ENCODE results near the gene EFNA4. TPM values are rescaled to one million over a fixed set of nuclear protein-coding genes. Genes with fewer than 3 reads are reported as not detected.

Gene EFNA4, protein sequence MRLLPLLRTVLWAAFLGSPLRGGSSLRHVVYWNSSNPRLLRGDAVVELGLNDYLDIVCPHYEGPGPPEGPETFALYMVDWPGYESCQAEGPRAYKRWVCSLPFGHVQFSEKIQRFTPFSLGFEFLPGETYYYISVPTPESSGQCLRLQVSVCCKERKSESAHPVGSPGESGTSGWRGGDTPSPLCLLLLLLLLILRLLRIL
- total RNA-seq (2014; rRNA removed; shearing (Covaris generic)): 12.7 and 13.9 TPM in 2 replicates
- polyA plus RNA-seq (2015; cell fraction: cytosol; rRNA removed): 9.2 and 9.3 TPM in 2 replicates
- 5.1 and 12.7 TPM in 2 replicates for polyA plus RNA-seq (2015; cell fraction: nucleus; rRNA removed)

DNA sequence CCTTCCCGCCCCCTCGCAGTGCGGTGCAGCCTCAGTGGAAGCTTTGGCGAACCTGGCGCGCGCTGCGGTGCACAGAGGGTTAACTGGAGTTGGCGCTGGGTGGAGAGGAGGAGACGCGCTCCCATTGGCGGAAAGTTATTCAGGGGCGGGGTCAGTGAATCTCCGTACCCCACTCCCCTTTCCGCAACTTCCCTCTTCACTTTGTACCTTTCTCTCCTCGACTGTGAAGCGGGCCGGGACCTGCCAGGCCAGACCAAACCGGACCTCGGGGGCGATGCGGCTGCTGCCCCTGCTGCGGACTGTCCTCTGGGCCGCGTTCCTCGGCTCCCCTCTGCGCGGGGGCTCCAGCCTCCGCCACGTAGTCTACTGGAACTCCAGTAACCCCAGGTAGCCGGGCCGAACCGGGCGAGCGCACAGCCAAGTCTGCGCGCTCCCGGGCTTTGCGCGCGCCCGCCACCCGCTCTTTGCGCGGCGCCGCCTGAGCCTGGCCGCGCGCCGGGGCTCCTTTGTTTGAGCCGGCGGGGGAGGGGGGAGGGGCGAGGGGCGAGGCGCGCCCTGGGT lies at the start of gene EFNA4:
EFNA4 (plus strand) TSS at position 191 of the 561 bp plus-strand sequence; CDS start at position 275, 84 bp downstream.
- peak; percentile 93 for DNase-seq (ENCODE audit: low read depth, low spot score)
- in situ Hi-C loops (cut with HindIII; ENCODE audit: low pct_unique_long_range_greater_than_20kb, low sequenced_read_pairs): no loop called here

DNA sequence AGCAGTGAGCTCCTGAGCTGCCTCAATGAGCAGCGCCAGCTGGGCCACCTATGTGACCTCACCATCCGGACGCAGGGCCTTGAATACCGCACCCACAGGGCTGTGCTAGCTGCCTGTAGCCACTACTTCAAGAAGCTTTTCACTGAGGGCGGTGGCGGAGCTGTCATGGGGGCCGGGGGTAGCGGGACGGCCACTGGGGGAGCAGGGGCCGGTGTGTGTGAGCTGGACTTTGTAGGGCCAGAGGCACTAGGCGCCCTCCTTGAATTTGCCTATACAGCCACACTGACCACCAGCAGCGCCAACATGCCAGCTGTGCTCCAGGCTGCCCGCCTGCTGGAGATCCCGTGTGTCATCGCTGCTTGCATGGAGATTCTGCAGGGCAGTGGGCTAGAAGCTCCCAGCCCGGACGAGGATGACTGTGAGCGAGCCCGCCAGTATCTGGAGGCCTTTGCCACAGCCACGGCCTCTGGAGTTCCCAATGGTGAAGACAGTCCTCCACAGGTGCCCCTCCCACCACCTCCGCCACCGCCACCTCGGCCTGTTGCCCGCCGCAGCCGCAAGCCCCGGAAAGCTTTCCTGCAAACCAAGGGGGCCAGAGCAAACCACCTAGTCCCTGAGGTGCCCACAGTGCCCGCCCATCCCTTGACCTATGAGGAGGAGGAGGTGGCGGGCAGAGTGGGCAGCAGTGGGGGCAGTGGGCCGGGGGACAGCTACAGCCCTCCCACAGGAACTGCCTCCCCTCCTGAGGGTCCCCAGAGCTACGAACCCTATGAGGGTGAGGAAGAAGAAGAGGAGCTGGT lies 48.6 kb upstream of the EFNA4 start:
- DNase-seq (ENCODE audit: low read depth, low spot score): no peak
- in situ Hi-C loops (cut with HindIII; ENCODE audit: low pct_unique_long_range_greater_than_20kb, low sequenced_read_pairs): no loop called here

GRCh38 chr1:155015527-155016230 lies 47.9 kb upstream of the EFNA4 start:
- in situ Hi-C loops (cut with HindIII; ENCODE audit: low pct_unique_long_range_greater_than_20kb, low sequenced_read_pairs): no loop called here

GRCh38 chr1:155016231-155016831 lies 47.2 kb upstream of the EFNA4 start:
- in situ Hi-C loops (cut with HindIII; ENCODE audit: low pct_unique_long_range_greater_than_20kb, low sequenced_read_pairs): no loop called here
- no peak for DNase-seq (ENCODE audit: low read depth, low spot score)

More at GRCh38 chr1:155015527-155016230, 47.9 kb upstream of the EFNA4 start:
- no peak for DNase-seq (ENCODE audit: low read depth, low spot score)

DNA sequence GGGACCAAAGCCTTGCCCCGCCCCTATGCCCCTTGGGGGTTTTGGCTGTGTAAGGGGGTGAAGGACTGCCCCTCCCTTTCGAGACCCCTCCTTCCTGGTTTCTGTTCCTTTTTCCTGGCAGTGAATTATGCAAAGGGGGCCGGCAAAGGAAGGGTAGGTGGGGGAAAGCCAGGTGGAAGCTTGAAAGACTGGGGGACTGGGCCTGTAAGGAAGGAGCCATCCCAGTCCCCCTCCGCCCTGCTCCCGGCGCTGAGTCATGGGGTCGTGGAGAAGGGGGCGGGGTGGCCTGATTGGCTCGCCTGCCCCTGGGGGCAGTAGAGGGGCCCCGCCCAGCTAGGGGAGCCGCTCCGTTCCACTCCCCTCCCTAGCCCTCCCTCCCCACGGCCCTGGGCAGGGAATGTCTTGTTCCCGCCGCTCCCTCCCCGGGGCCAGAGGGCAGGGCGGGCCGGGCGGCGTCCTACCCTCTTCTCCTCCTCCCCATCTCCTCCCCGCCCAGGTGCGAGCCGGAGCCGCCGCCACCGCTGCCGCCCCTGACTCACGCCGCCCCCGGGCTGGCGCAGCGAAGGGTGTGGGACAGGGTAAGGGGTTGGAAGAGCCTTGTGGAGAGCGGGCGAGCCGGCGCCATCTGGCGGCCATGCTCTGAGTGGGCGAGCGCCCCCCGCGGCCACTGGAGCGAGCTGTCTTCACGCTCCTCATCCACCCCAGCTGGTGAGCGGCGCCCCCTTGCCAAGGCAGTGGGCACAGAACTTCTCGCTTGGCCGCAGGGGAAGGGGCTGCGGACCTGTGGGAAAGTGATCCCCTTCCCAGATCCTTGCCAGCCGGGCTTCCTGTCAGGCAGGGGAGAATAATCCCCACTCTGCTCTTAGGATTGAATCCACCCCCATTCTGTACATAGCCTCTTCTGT lies 46.2 kb upstream of the EFNA4 start:
- in situ Hi-C loops (cut with HindIII; ENCODE audit: low pct_unique_long_range_greater_than_20kb, low sequenced_read_pairs): no loop called here
- DNase-seq (ENCODE audit: low read depth, low spot score): peak; percentile 91

DNA sequence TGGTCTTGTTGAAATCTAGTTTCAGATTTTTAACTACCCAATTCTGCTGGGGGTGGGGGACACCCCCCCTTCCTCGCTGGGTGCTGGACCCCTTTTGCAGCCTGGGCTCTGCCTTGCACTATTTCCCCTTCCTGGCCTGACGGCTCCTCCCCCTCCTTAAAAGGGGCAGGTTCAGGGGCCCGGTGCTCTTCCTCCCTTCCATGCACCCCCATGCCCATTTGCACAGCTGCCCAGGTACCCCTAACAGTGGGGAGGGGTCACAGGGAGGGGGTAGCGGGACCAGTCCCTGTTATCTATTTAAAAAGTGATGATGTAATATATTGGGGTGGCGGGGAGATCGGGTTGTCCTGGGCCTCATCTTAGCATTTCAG lies 45.6 kb upstream of the EFNA4 start:
- in situ Hi-C loops (cut with HindIII; ENCODE audit: low pct_unique_long_range_greater_than_20kb, low sequenced_read_pairs): no loop called here
- no peak for DNase-seq (ENCODE audit: low read depth, low spot score)

DNA sequence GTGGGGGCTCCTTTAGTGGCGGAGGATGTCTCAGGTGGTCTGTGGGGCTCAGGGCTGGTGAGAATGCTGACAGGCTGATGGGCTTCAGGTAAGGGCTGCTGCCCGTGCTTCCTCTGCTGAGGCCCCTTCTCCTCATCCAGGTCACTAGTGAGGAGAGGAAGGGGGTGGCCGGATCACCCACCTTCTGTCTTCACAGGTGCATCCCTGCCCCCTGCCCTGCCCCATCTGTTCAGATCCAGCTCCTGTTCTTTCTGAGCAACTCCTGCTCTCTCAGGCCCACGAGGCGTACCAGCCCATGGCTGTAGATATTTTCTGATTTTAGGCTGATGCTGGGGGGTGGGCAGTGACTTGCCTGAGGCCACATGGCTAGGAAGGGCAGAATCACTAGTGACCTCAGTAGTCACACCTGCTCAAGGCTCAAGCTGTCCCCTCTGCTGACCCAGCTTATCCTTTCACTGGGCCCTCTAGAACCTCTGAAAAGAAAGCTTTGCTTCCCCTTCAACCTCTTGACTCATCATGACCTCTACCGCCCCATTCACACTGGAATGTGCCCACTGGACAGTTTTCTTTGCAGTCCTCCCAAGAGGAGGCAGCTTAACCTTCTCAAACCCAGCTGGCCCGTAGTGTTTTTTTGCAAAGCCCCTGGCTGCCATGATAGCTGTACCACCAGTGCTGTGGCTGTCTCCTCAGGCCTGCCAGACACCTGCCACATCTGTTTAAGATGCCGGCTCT lies 44.8 kb upstream of the EFNA4 start:
- DNase-seq (ENCODE audit: low read depth, low spot score): no peak
- in situ Hi-C loops (cut with HindIII; ENCODE audit: low pct_unique_long_range_greater_than_20kb, low sequenced_read_pairs): no loop called here

GRCh38 chr1:155019377-155020245 lies 43.9 kb upstream of the EFNA4 start:
- in situ Hi-C loops (cut with HindIII; ENCODE audit: low pct_unique_long_range_greater_than_20kb, low sequenced_read_pairs): no loop called here
- no peak for DNase-seq (ENCODE audit: low read depth, low spot score)

DNA sequence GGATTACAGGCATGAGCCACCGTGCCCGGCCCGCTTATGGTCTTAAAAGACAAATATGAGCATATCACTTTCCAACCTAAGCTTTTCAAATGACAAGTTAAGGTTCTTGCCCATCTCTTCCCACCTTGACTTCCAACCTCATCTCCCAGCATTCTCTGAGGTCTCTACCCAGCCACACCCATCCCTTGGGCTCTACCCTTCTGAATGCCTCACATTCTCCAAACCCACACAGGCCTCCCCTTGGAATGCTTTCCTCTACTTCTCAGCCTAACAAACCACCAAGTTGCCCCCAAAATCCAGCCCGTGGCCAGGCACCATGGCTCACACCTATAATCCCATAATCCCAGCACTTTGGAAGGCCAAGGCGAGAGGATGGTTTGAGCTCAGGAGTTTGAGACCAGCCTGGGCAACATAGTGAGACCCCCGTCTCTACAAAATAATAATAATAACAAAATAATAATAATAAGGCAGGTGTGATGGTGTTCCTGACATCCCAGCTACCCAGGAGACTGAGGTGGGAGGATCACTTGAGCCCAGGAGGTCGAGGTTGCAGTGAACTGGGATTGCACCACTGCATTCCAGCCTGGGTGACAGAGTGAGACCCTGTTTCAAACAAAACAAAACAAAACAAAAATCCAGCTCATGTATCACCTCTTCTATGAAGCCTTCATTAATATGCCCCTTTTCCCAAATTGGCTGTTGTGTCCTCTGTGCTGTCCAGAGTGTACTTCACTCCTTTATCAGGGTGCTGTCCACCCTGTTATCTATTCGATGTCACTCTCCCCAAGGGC lies 41.2 kb upstream of the EFNA4 start:
- in situ Hi-C loops (cut with HindIII; ENCODE audit: low pct_unique_long_range_greater_than_20kb, low sequenced_read_pairs): no loop called here
- DNase-seq (ENCODE audit: low read depth, low spot score): no peak

- in situ Hi-C loops (cut with HindIII; ENCODE audit: low pct_unique_long_range_greater_than_20kb, low sequenced_read_pairs): no loop called here
- no peak for DNase-seq (ENCODE audit: low read depth, low spot score)
Observed at GRCh38 chr1:155022927-155023236, 40.7 kb upstream of the EFNA4 start.

DNA sequence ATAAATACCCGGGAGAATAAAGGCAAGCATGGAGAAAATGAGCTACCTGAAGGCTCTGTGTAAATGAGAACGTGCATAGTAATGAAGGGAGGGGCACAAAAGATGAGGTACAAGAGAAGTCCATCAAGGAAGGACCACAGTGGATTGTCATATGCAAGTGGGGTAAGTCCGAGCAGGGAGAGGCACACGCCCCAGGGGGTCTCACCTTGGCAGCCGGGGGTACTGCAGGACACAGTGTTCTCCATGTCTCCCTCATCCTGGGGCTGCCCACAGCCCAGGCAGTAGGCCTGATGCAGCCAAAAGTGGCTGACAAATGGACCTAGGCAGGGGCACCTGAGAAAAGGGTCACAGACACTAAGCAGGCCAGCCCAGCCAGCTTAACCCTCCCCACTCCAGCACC lies 39.9 kb upstream of the EFNA4 start:
- DNase-seq (ENCODE audit: low read depth, low spot score): no peak
- in situ Hi-C loops (cut with HindIII; ENCODE audit: low pct_unique_long_range_greater_than_20kb, low sequenced_read_pairs): no loop called here

DNA sequence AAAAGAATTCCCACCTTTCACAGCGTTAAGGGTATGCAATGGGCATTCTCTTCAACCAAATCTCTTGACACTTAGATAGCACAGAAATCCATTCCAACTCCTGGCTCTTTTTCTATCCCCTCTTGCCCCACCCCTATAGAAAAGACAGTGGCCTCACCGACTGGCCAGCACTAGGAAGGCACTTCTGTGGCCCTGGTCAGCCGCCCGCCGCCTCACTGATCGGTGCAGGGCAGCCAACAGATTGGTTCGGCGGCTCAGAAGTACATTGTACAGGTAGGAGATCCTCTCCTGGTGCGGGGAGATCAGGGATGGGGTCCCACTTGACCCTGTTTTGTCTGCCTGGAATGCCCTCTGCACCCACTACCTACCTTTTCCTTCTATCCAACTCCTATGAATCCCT lies 39.2 kb upstream of the EFNA4 start:
- in situ Hi-C loops (cut with HindIII; ENCODE audit: low pct_unique_long_range_greater_than_20kb, low sequenced_read_pairs): no loop called here
- DNase-seq (ENCODE audit: low read depth, low spot score): no peak

DNA sequence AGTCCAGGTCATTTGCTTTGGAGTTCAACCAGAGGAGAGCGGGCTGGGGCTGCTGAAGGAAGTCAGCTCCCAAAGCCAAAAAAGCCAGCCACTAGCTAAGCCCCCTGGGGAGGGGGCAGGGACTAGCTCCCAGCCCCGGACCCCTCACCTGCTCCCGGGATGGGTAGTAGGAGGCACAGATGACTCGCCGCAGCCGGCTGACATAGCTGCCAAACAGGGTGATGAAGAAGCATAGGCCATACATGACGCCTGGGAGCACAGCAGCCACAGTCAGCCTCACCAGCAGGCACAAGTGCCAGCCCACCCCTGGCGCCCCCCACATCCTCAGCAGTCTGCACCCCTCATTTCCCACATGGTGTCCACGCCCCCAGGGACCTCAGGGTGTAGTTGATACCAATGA lies 37.4 kb upstream of the EFNA4 start:
- in situ Hi-C loops (cut with HindIII; ENCODE audit: low pct_unique_long_range_greater_than_20kb, low sequenced_read_pairs): no loop called here
- DNase-seq (ENCODE audit: low read depth, low spot score): no peak

DNA sequence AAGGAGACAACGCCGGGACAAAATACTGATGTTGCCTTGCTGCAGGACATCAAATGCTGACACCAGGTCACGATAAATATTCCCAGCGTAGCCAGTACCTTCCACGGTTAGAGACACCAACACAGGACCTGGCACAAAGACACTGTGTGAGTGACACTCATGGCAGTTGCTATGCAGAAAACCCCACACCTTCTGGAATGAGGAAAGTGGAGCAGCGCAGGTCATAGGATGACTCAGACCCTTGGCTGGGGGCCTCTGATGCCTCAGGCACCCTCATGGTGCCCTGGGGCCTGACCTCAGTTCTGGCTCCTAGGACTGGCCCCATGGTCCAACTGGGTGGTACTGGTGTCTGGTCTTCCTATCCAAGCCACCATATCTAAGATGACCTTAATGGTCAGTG lies 37.0 kb upstream of the EFNA4 start:
- in situ Hi-C loops (cut with HindIII; ENCODE audit: low pct_unique_long_range_greater_than_20kb, low sequenced_read_pairs): no loop called here
- no peak for DNase-seq (ENCODE audit: low read depth, low spot score)
